PC-3 (cell line): ENCODE measurements around the gene BAZ1B. TPM values are rescaled to one million over a fixed set of nuclear protein-coding genes. Genes with fewer than 3 reads are reported as not detected.
A peak's percentile ranks its signal among the peaks of the same experiment; 100 is the strongest.

ENCODE experiments used
- ATAC-seq: fragments of 200-7000 bp; cut with Tn5 transposase; 2 replicates; pipeline ENCODE4 v1.9.1; 2020; ENCODE audit warnings: mild to moderate bottlenecking, moderate library complexity
- BruUV-seq: library from RNA; stranded (reverse); fragments of 400-500 nt; replicated peaks from 2 replicates; lab custom pipeline; 2021; lab: Mats Ljungman, UMichigan
- CTCF ChIA-PET: fragments of 300-600 bp; sonication (Branson Sonifier 250); formaldehyde crosslinking; loops from one replicate; lab custom pipeline; 2022; ENCODE audit warnings: antibody characterized with exemption; lab: Charles Lee
- POLR2A ChIA-PET: fragments of 300-600 bp; sonication (Branson Sonifier 250); formaldehyde crosslinking; loops from one replicate; lab custom pipeline; 2022; ENCODE audit warnings: antibody characterized with exemption; ENCODE audit not compliant: unreplicated experiment; lab: Charles Lee
- DNase-seq: peaks from one replicate; pipeline ENCODE4 v3.0.0-alpha.2; 2015
- H2AFZ ChIP-seq: fragments of 300-600 bp; sonication (generic); 2 replicates; pipeline ENCODE4 v1.6.0; 2016; ENCODE audit warnings: antibody characterized with exemption, low read length
- H3F3A ChIP-seq: fragments of 300-600 bp; sonication (generic); one replicate; pipeline ENCODE4 v1.6.0; 2017; ENCODE audit warnings: antibody characterized with exemption, low read length, control low read depth, mild to moderate bottlenecking; ENCODE audit not compliant: unreplicated experiment
- H3K27ac ChIP-seq: fragments of 300-600 bp; sonication (generic); 2 replicates; pipeline ENCODE4 v1.5.1; 2016; ENCODE audit warnings: mild to moderate bottlenecking, low read length
- H3K27me3 ChIP-seq: fragments of 300-600 bp; sonication (generic); 2 replicates; pipeline ENCODE4 v1.6.1; 2016; ENCODE audit warnings: low read length, mixed read lengths
- H3K36me3 ChIP-seq: fragments of 300-600 bp; sonication (generic); 2 replicates; pipeline ENCODE4 v1.6.1; 2016; ENCODE audit warnings: low read depth, mixed run types, low read length, mixed read lengths
- H3K4me1 ChIP-seq: fragments of 300-600 bp; sonication (generic); 2 replicates; pipeline ENCODE4 v1.5.1; 2016; ENCODE audit warnings: low read length; ENCODE audit not compliant: insufficient read depth
- H3K4me2 ChIP-seq: fragments of 300-600 bp; sonication (generic); 2 replicates; pipeline ENCODE4 v1.6.0; 2016; ENCODE audit warnings: low read length
- H3K4me3 ChIP-seq: fragments of 300-600 bp; sonication (generic); 2 replicates; pipeline ENCODE4 v1.5.1; 2016; ENCODE audit warnings: mild to moderate bottlenecking, low read length, mixed read lengths
- H3K79me2 ChIP-seq: fragments of 300-600 bp; sonication (generic); 2 replicates; pipeline ENCODE4 v1.6.1; 2017; ENCODE audit warnings: low read length, mixed read lengths
- H3K9ac ChIP-seq: fragments of 300-600 bp; sonication (generic); 2 replicates; pipeline ENCODE4 v1.6.0; 2016; ENCODE audit warnings: mild to moderate bottlenecking, low read length
- H3K9me2 ChIP-seq: fragments of 300-600 bp; sonication (generic); replicated peaks from 2 replicates; pipeline ENCODE4 v1.6.1; 2016; ENCODE audit warnings: mixed run types, low read length, mixed read lengths
- H3K9me3 ChIP-seq: fragments of 300-600 bp; sonication (generic); 2 replicates; pipeline ENCODE4 v1.6.1; 2016; ENCODE audit warnings: low read length, mixed read lengths
- H4K20me1 ChIP-seq: fragments of 300-600 bp; sonication (generic); 2 replicates; pipeline ENCODE4 v1.6.1; 2016; ENCODE audit warnings: low read length, mixed read lengths
- EZH2 ChIP-seq: fragments of 300-600 bp; sonication (generic); IDR thresholded peaks from one replicate; pipeline ENCODE4 v1.6.1; 2017; ENCODE audit warnings: antibody characterized with exemption, mild to moderate bottlenecking, low read length; ENCODE audit not compliant: unreplicated experiment
- EZH2phosphoT487 ChIP-seq: fragments of 300-600 bp; sonication (generic); IDR thresholded peaks from 2 replicates; pipeline ENCODE4 v1.6.1; 2018; ENCODE audit warnings: mild to moderate bottlenecking, antibody characterized with exemption, low read length, borderline replicate concordance
- intact Hi-C: fragments of 100-400 bp; cut with micrococcal nuclease; formaldehyde crosslinking; loops from 2 replicates; pipeline ENCODE4 v1.9.0; 2023
- total RNA-seq: library from RNA; depleted of rRNA; stranded (reverse); fragments of >200 nt; gene quantifications from 2 replicates; pipeline ENCODE4 v1.2.3, GENCODE V29; 2014
- TF ChIP-seq, protein P1 (sequence below): fragments of 300-600 bp; sonication (generic); conservative IDR thresholded peaks from 2 replicates; pipeline ENCODE4 v1.5.1; 2017; ENCODE audit warnings: antibody characterized with exemption, low read depth, mild to moderate bottlenecking, low read length

BAZ1B gene
- total RNA-seq, 1 experiment from 2014 or later, result 45.5 TPM

DNA sequence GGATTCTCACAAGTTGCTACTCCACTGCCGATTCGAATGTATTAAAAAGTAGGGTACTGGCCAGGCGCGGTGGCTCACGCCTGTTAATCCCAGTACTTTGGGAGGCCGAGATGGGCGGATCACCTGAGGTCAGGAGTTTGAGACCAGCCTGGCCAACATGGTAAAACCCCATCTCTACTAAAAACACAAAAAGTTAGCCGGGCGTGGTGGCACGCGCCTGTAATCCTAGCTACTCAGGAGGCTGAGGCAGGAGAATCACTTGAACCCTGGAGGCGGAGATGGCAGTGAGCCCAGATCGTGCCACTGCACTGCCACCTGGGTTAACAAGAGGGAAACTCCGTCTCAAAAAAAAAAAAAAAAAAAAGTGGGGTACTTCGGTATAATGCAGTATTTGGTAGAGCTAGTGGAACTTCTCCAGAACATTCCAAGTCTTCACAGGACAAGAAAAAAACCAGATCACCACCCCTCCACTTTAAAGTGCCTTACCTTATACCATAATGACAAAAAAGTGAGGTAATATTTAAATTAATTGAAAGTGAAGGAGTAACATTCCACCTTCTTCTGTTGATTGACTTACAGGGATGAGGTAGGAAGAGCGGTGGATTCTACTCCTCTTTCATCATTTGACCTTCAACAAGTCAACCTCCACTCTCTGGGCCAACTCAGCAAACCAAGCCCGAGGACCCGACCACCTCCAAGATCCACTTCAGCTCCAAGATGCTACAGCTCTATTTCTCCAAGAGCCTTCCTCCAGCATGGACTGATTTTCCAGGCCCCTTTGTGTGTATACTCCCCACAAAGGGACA lies 2.0 kb downstream of the BAZ1B start:
- H3K9me3 ChIP-seq, result no peaks in the 10 kb centered on the region
- H3K27me3 ChIP-seq, result no peaks in the 10 kb centered on the region
- H3K79me2 ChIP-seq, result peaks cover 66% of the 10 kb centered on the region
- peaks cover 23% of the 10 kb centered on the region; the same call in 1 of the 2 replicates for H3K36me3 ChIP-seq
- H4K20me1 ChIP-seq, result peaks cover 40% of the 10 kb centered on the region
- H3K9ac ChIP-seq, result peak overlapping the region; percentile 96
- H3K4me1 ChIP-seq, result peaks cover 19% of the 10 kb centered on the region; the same call in 1 of the 2 replicates
- TF ChIP-seq EZH2 (no peak), EZH2phosphoT487 (no peak)
- TF ChIP-seq, protein P1, sequence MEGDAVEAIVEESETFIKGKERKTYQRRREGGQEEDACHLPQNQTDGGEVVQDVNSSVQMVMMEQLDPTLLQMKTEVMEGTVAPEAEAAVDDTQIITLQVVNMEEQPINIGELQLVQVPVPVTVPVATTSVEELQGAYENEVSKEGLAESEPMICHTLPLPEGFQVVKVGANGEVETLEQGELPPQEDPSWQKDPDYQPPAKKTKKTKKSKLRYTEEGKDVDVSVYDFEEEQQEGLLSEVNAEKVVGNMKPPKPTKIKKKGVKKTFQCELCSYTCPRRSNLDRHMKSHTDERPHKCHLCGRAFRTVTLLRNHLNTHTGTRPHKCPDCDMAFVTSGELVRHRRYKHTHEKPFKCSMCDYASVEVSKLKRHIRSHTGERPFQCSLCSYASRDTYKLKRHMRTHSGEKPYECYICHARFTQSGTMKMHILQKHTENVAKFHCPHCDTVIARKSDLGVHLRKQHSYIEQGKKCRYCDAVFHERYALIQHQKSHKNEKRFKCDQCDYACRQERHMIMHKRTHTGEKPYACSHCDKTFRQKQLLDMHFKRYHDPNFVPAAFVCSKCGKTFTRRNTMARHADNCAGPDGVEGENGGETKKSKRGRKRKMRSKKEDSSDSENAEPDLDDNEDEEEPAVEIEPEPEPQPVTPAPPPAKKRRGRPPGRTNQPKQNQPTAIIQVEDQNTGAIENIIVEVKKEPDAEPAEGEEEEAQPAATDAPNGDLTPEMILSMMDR, result no peak; the same call in 1 of the 2 replicates
- no peak overlapping the region for H3K27ac ChIP-seq
- no peaks in the 10 kb centered on the region for H3F3A ChIP-seq
- intact Hi-C loops, result no loop called here
- DNase-seq (no peak), ATAC-seq (no peak)
- peak overlapping the region; percentile 92 for H3K4me2 ChIP-seq
- ChIA-PET CTCF (no interaction called here), POLR2A (no interaction called here)
- BruUV-seq, result no TSS peak
- peak overlapping the region; percentile 82 for H3K4me3 ChIP-seq
- no peaks in the 10 kb centered on the region for H3K9me2 ChIP-seq
- no peak overlapping the region for H2AFZ ChIP-seq

DNA sequence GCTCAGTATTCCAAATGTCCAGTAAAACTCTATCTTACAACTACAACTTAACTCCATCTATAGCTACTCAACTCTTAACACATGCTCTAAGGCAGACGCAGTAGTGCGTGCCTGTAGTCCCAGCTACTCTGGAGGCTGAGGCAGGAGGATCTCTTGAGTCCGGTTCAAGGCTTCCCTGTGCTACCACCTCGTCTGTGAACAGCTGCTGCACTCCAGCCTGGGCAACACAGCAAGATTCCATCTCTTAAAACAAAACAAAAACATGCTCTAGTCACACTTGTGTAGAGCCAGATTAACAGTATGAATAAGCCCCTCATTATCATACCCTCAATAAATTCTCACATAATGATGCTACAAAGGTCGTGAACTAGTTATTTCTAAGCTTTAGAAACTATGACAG lies 3.6 kb downstream of the BAZ1B start:
- no peaks in the 10 kb centered on the region for H3F3A ChIP-seq
- DNase-seq (no peak), ATAC-seq (no peak)
- TF ChIP-seq EZH2 (no peak), EZH2phosphoT487 (no peak)
- TF ChIP-seq, protein P1, result no peak
- no peaks in the 10 kb centered on the region for H3K27me3 ChIP-seq
- no peak overlapping the region for H3K9ac ChIP-seq
- H3K79me2 ChIP-seq, result peaks cover 82% of the 10 kb centered on the region
- no peaks in the 10 kb centered on the region for H3K9me2 ChIP-seq
- H3K36me3 ChIP-seq, result peaks cover 26% of the 10 kb centered on the region; the same call in 1 of the 2 replicates
- H2AFZ ChIP-seq, result no peak overlapping the region
- H3K27ac ChIP-seq, result no peak overlapping the region
- H3K9me3 ChIP-seq, result no peaks in the 10 kb centered on the region
- CTCF ChIA-PET, result interaction anchor here (0.5 kb wide), 1 partner anchor 247 kb away, joined by 3 read pairs; no protein-coding TSS in a partner anchor
- BruUV-seq, result no TSS peak
- H3K4me3 ChIP-seq, result peak overlapping the region; percentile 82
- H3K4me2 ChIP-seq, result peak overlapping the region; percentile 92
- peaks cover 19% of the 10 kb centered on the region; the same call in 1 of the 2 replicates for H3K4me1 ChIP-seq
- peaks cover 48% of the 10 kb centered on the region for H4K20me1 ChIP-seq
- intact Hi-C loops, result no loop called here
- POLR2A ChIA-PET, result no interaction called here
